Measurements from ENCODE around the gene RDH14.

- no peak for TF ChIP-seq POLR2AphosphoS5 (IDR thresholded peaks at IDR 0.05; ENCODE audit: low read length)
- TF ChIP-seq CHD2 (IDR thresholded peaks at IDR 0.05; ENCODE audit: borderline replicate concordance, low read depth, low read length) = no peak
- no peak for TF ChIP-seq RAD51 (IDR thresholded peaks at IDR 0.05)
- TF ChIP-seq YY1 (IDR thresholded peaks at IDR 0.05; ENCODE audit: low read depth, low read length) = no peak
- no peak for TF ChIP-seq RAD21 (IDR thresholded peaks at IDR 0.05; ENCODE audit: insufficient read depth, low read depth, low read length)
Observed at GRCh38 chr2:18516112-18516511, 44.3 kb downstream of the RDH14 start.
